ENCODE data around the gene ROR2. TPM values are rescaled to one million over a fixed set of nuclear protein-coding genes. Genes with fewer than 3 reads are reported as not detected.

The ROR2 gene
- total RNA-seq, 1 experiment from 2014 or later, result 2.9 TPM

- no peak for DNase-seq (ENCODE audit: low read depth)
Measured at GRCh38 chr9:91924090-91924489, 25.9 kb downstream of the ROR2 start.

DNA sequence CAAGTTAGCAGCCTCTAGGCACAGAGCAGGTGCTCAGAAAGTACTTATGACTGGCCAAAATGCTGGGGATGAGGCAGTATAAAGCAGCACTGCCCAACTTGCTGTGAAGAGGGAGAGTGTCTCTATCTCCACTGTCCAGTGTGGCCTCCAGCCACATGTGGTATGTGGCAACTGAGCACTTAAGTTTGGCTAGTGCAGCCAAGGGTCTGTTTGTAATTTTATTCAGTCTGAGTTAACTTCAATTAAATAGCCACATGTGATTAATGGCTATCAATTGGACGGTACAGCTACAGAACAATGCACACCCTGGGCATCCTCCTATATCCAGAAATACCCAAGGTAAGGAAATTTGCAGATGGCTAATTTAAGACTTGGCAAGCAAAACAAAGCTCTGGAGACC, 26.9 kb downstream of the ROR2 start:
- no peak for DNase-seq (ENCODE audit: low read depth)

DNA sequence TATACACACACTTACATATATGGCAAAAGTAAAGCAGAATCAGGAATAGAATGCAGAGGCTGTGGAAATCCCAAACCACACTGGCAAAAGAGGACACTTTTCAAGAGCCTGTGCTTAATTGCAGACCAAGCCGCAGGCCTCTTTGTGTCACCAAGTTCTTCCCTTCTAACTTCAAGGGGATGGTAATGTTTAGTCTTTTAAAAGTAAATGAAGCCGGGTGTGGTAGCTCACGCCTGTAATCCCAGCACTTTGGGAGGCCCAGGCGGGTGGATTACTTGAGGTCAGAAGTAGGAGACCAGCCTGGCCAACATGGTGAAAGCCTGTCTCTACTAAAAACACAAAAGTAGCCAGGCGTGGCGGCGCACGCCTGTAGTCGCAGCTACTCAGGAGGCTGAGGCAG, 28.7 kb downstream of the ROR2 start:
- no peak for DNase-seq (ENCODE audit: low read depth)

GRCh38 chr9:91920630-91921350, 29.2 kb downstream of the ROR2 start:
- DNase-seq (ENCODE audit: low read depth), result no peak

DNA sequence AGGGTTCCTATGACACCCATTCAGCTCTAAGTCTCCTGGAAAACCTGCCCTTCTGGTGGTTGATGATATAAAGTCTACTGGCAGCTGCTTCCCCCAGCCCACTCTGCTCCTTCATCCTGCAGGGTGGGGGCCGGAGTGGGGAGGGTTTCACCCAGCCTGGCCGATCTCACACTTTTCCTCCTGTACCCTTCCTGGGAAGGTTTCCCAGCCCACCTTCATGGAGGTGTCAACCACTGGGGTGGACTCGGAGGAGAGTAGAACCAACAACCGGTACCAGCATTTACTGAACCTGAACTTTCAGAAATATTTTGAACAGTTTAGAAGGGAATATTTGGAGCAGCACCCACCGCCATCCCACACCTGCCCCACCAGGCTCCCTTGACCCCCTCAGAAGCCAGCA, 30.4 kb downstream of the ROR2 start:
- DNase-seq (ENCODE audit: low read depth), result no peak

DNA sequence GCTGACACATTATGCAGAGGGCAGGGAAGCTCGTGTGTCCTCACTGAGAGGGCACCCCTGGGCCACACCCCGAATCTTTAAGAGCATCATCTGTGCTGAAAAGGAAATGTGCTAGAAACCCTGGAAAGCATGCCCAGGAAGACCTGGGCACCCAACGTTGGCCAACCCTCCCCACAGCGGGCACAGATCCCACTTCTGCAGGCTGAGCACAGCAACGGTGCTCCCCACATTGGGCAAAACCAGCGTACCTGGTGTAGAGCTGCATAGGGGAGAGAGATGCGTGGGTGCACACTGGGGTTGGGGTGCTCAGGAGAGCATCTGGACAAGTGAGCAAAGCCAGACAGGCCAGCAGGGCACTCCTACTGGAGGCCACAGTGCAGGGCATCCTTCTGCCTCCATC, 32.6 kb downstream of the ROR2 start:
- no peak for DNase-seq (ENCODE audit: low read depth)

- no peak for DNase-seq (ENCODE audit: low read depth)
Measured at GRCh38 chr9:91915524-91916263, 34.3 kb downstream of the ROR2 start.

DNA sequence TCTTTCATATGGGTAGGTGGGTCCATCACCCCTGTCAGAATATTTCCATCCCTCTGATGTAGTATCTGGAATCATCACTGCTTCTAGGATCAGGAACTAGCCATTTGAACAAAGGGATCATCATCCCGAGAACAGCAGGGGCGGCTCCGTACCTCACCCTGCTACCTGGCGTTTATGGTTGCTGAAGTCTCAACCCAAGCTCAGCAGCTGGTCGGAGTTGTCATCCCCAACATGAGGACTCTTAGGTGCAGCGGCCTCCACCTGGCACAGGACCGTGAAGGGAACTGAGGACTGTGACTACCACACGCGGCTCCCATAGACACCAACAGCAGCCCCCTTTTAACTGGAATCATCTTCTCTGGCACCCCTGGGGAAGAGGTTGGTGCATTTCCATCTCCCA, 35.1 kb downstream of the ROR2 start:
- DNase-seq (ENCODE audit: low read depth), result no peak

- no peak for DNase-seq (ENCODE audit: low read depth)
Measured at GRCh38 chr9:91914404-91914803, 35.6 kb downstream of the ROR2 start.

GRCh38 chr9:91913986-91914385, 36.0 kb downstream of the ROR2 start:
- DNase-seq (ENCODE audit: low read depth), result no peak

DNA sequence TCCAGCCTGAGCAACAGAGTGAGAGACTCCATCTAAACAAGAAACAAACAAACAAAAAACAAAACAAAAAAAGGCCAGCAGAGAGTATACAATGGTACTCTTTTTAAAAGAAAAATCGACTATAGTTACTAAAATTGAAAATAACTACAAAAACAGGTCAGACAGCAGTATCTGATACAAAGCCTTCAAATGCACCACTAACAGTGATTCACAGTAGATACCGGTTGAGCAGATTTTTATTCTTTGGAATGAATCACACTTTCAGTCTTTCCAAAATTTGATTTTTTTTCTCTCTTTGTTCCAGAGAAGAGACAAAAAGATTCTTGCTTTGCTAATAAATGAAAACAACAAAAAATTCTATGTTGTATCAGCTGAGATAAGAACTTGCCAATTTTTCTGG, 36.9 kb downstream of the ROR2 start:
- DNase-seq (ENCODE audit: low read depth), result no peak

DNA sequence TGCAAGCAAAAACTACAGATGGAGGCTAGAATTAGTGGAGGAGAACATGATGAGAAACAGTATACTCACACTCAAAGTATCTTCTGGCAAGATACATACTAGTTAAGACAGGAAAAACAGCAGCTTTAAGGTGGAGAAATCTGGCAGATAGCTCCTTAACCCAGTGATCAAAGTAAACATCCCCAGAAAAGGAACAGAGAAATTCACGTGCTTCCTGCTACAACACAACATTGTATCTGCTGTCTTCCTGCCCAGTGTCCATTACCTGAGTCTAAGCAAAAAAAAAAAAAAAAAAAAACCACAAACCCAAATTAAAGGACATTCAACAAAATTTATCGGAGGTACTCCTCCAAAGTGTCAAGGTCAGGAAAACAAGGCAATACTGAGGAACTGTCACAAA, 38.4 kb downstream of the ROR2 start:
- DNase-seq (ENCODE audit: low read depth), result no peak

DNA sequence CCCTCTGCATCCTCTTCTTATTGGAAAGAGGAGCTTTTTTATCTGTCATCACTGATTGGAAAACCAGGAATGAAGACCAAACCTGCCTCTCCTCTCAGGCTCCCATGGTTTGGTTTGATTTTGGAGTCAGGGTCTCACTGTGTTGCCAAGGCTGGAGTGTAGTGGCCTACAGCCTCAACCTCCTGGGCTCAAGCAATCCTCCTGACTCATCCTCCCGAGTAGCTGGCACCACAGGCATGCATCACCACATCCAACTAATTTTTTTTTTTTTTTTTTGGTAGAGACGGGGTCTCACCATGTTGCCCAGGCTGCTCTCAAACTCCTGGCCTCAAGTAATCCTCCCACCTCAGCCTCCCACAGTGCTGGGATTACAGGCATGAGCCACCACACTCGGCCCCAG, 40.8 kb downstream of the ROR2 start:
- DNase-seq (ENCODE audit: low read depth), result peak; percentile 29

DNA sequence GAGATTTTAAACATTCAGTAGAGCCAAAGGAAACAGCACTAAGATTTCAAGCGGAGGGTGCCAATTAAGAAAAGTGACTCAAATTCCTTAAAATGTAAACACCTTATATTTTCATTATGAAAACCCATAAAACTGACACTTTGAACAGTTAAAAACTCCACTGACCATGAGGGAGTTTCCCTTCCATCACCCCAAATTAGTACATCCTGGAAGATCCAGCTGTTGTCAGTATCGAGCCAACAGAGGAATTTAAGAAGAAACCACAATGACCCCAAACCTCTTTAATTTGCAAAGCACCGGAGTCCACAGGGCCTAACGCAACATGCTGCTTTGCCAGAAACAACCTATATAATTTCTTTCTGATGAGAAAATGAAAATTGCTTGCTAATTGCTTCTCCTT, 41.3 kb downstream of the ROR2 start:
- DNase-seq (ENCODE audit: low read depth), result no peak

DNA sequence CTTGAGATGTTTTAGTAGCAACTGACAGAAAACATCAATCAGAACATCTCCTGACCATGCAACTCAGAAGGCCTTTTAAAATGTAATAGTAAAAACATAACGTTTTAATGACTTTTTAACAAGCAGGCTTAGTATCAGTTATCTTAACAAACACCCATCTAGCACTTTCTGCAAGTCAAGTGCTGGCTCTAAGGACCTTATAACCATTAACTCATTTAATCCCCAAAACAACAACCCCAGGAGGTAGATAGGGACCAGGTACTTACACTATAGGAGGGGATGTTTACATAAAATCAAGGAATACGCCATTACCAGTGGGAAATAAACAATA, 41.8 kb downstream of the ROR2 start:
- no peak for DNase-seq (ENCODE audit: low read depth)

DNA sequence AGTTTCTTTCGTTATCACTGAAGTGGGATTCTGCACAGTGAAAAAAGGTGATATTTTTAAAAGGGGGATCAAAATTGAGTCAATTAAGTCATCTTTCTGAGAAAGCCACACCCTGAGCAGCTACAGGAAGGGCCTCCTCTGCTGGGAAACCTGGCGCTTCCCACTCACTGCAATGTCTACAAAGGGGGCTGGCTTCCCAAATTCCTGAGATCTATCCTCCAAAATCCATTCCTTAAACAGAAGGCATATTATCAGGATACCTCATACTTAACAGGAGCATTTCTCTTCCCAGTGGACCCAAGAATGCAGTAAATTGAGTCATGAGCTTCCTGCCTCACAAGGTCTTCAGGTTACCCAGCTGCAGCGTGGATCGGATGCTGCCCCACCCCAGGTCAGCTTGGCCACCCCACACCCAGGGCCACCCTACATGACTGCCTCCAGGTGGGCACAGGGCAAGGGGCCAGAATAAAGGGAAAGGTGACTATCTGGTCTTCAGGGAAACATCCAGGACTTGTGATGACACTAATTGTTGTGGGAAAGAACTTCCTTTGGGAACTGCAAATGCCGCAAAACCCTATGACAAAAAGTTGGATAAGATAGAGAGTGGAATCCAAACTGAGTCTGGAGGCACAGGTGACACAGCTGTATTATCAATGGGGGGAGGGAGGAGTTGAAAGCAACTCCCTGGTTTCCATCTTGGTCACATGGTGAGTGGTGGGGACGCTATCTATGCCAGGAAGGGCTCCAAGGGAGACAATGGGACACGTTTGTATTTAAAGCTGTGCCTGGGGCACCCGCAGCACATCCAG, 42.3 kb downstream of the ROR2 start:
- no peak for DNase-seq (ENCODE audit: low read depth)

- peak; percentile 56 for DNase-seq (ENCODE audit: low read depth)
Measured at GRCh38 chr9:91905991-91906469, 44.0 kb downstream of the ROR2 start.

DNA sequence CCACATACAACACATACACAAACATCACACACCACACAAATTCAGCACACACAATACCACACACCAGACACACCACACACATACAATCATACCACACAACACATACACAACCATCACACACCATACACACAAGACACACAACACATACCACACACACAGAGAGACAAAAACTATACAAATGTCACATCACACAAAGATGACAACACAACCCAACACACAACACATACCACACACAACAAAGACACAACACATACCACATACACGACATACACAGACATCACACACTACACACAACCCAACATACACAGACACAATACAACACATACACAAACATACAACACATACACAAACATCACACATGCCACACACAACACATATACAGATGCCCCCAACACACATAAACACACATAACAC, 44.8 kb downstream of the ROR2 start:
- no peak for DNase-seq (ENCODE audit: low read depth)

GRCh38 chr9:91904588-91905236, 45.3 kb downstream of the ROR2 start:
- no peak for DNase-seq (ENCODE audit: low read depth)

DNA sequence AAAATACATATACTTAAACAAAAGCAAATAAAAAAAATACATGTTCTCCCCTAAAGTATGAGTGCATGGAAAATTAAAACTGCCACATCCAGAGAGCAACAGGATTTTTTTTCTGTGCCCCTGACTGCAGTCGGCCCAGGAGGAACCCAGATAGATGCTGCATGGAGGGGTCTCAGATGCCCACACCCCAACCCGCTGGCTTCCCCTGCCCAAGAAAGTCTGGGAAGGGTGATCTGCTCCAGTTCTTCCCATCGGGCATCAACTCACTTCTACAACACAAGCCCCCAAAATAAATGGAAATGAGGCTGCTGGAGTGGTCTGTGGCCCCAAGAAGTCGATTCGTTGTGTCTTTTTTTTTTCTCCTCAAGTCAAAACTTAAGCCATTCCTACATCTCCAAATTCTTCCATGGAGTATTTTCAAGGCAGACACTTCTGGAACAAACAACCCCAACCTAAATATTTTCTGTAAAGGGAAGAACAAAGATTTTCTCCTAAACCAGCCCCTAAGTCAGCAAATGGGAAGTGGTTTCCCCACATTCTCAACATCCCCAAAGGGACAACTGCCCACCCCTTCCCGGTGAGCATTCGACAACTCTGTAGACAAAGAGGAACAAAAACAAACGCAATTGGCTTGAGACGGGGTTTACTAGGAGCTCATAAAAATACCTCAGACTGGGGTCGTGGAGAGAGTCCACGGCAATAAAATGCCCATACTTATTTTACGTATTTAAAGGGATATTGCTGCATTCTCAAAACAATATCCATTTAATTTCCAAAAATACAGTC, 46.7 kb downstream of the ROR2 start:
- DNase-seq (ENCODE audit: low read depth), result peak; percentile 13

GRCh38 chr9:91902475-91903125, 47.4 kb downstream of the ROR2 start:
- no peak for DNase-seq (ENCODE audit: low read depth)

All from M059J (cell line).